ENCODE measurements around the gene AFF2.

DNA sequence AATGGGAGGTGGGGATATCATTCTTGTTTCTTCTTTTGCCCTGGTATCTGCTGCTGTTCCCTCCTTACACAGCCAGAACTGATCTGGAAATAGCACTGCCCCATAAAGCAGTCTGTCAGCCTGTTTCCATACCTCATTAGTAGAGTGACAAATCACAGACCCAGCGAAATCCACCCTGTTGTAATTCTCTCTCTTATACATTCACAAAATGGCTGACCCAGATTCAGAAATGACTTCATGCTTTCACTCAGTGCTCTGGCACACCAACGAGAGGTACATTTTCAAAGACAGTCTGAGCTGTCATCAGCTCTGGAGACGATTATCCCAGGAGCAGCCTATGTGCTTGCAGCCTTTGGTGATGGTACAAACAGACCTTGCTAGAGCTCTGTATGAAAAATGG is 164.6 kb downstream of the AFF2 start:
- TF ChIP-seq POLR2A (IDR thresholded peaks at IDR 0.05; ENCODE audit: low read depth, low read length), result no peak
- no peak for TF ChIP-seq TAF1 (IDR thresholded peaks at IDR 0.05; ENCODE audit: borderline replicate concordance, low read depth, low read length)

Data from GM12892 (cell line).